Astrocyte of the cerebellum (primary cell): ENCODE results near the gene C11orf54.

ENCODE experiments used
- DNase-seq: peaks from one replicate; pipeline ENCODE4 v3.0.0-alpha.2; 2011; ENCODE audit warnings: low read depth
- H3K4me3 ChIP-seq: 2 replicates; pipeline ENCODE4 v1.5.1; 2011; ENCODE audit warnings: mild to moderate bottlenecking, low read depth, low read length, moderate library complexity
- CTCF ChIP-seq: IDR thresholded peaks from 2 replicates; pipeline ENCODE4 v1.5.1; 2012; ENCODE audit warnings: low read length, low read depth, moderate library complexity, mild to moderate bottlenecking; ENCODE audit errors: missing control alignments
- in situ Hi-C: cut with HindIII; loops from 2 replicates; pipeline ENCODE4 v1.10.0; 2017; ENCODE audit warnings: low sequenced_read_pairs

The C11orf54 gene

GRCh38 chr11:93710239-93710638 lies 31.2 kb upstream of the C11orf54 start:
- no peak for DNase-seq
- in situ Hi-C loops: no loop called here
- TF ChIP-seq CTCF: no peak
- no peak overlapping the region for H3K4me3 ChIP-seq

- no peak overlapping the region for H3K4me3 ChIP-seq
- in situ Hi-C loops: no loop called here
- no peak for DNase-seq
- no peak for TF ChIP-seq CTCF
Observed at GRCh38 chr11:93712678-93713077, 28.8 kb upstream of the C11orf54 start.

GRCh38 chr11:93715797-93716396 lies 25.6 kb upstream of the C11orf54 start:
- TF ChIP-seq CTCF: no peak
- H3K4me3 ChIP-seq: no peak overlapping the region
- in situ Hi-C loops: no loop called here
- no peak for DNase-seq

- H3K4me3 ChIP-seq: no peak overlapping the region
- TF ChIP-seq CTCF: no peak
- DNase-seq: peak; percentile 32
- in situ Hi-C loops: no loop called here
Observed at GRCh38 chr11:93717501-93717900, 24.0 kb upstream of the C11orf54 start.

GRCh38 chr11:93718057-93718563 lies 23.4 kb upstream of the C11orf54 start:
- no peak overlapping the region for H3K4me3 ChIP-seq
- in situ Hi-C loops: no loop called here
- no peak for DNase-seq
- TF ChIP-seq CTCF: no peak

DNA sequence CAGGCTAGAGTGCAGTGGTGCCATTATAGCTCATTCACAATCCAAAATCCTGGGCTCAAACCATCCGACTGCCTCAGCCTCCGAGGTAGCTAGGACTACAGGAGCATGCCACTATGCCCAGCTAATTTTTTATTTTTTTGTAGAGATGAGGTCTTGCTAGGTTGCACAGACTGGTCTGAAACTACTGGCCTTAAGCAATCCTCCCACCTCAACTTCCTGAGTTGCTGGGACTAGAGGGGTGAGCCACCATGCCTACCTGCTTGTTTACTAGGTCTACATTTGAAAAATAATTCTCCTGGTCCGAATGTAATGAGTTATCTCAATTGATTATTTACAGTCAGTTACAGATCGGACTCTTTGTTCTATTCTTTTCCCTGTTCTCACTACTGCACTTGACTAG lies 22.2 kb upstream of the C11orf54 start:
- H3K4me3 ChIP-seq: no peak overlapping the region
- TF ChIP-seq CTCF: no peak
- no peak for DNase-seq
- in situ Hi-C loops: no loop called here
